Left kidney (tissue), 2 donors: ENCODE results near the gene ASPG. TPM values are rescaled to one million over a fixed set of nuclear protein-coding genes. Genes with fewer than 3 reads are reported as not detected.

ENCODE experiments used
- DNase-seq: peaks from one replicate; pipeline ENCODE4 v3.0.0-alpha.2; 2013
- polyA plus RNA-seq: library from polyadenylated mRNA; unstranded; fragments of 120-200 nt; gene quantifications from one replicate; pipeline ENCODE4 v1.2.1, GENCODE V29; 2013; ENCODE audit not compliant: insufficient read length

ASPG gene
- polyA plus RNA-seq, 1 donor: 12.3 TPM

DNA sequence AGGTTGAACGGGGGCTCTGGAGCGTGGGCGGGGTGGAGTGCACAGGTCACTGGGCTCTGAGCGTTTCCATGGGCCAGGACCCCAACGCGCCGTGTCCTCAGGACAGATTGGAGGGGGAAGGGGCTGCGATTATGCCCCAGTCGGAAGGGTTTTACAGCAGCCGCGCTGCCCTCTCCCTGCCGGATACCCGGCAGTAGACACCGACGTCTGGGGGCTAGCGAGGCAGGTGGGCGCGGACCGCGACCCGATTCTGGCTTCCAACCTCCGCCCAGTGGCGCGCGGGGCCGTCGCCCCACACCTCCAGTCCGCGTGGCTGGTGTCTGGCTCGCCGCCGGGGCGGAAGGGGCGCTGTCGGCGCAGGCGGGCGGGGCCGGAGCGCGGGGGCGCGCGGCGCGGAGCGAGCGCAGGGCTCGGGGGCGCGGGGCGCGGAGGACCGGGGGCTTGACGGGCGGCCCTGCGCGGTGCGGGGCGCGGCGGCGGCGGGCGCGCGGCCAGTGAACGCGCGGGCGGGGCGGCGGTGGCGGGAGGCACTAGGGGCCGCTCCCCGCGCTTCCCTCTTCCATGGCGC is 50.5 kb downstream of the ASPG start:
- DNase-seq: no peak

DNA sequence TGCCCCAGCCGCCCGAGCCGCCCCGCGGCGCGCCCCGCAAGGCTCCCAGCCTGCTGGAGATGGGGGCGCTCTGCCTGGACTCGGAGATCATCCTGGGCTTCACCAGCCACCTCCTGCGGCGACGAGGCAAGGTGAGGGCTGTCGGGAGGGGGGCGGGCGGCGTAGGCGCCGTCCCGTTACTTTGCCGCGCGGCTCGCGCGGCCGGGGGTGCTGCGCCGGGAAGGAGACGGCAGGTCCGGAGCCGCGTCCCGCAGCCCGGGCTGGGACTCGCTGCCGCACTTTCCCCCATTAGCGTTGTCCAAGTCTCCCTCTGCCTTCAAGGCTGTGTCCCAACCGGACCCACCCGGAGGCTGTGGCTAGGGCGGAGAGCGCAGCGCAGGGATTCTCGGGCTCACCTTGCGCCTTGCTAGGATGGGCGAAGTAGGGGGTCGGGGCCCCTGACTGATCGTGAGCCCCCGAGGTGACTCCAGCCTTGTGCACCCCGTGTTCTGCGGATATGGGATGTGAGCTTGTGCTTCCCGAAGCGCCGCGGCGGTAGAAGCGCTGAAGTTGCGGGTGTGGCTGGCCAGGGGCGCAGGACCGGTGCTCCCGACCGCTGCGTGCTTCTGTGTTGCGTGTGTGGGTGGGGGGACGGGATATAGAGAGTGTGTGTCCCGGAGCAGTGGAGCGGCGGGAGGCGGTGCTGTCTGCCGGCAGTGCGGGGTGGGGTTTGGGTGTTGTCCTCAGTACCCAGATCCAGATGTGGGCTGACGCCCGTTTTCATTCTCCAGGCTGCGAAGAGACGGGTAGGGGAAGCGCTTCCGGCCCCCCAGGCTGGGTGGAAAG is 51.2 kb downstream of the ASPG start:
- no peak for DNase-seq

DNA sequence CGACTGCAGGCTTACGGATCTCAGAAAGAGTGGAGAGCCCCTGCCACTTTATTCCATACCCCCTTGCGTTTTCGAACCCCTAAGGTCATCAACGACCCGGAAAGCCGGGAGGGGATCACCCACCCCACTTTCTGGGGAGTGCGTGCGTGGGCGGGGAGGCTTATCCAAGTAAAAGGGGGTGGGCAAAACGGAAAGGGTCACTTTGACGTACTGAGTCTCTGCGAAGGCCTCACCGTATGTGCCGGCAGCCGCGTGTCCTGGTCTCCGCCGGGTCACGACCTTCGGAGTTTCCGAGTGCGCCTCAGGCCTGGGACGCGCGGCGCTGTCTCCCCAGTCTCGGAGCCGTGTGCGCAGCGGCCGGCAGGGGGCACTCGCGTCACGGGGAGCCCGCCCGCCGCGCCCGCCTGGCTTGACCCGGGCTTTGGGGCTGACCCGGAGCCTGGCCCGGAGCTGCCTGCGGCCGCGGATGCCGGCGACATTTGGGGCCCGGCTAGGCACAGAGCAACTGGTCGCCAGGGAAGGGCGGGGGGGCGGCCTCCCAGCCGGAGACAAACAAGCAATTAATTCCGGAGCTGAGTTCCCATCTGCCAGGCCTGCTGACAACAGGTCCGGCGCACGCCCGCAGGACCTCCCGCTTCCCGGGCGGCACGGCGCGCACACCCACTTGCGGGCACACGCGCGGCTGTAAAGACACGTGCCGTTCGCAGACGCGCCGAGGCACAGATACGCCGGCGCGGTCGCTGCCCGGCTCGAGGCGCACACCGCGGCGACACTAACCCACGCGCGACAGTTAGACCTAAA is 52.0 kb downstream of the ASPG start:
- DNase-seq: no peak

GRCh38 chr14:104138098-104138717 is 52.7 kb downstream of the ASPG start, which contains the start of gene KIF26A:
Gene KIF26A (plus strand): TSS chr14:104138587. CDS start chr14:104138723, 136 bp downstream.
- no peak for DNase-seq

GRCh38 chr14:104138718-104139459 is 53.4 kb downstream of the ASPG start:
- no peak for DNase-seq

DNA sequence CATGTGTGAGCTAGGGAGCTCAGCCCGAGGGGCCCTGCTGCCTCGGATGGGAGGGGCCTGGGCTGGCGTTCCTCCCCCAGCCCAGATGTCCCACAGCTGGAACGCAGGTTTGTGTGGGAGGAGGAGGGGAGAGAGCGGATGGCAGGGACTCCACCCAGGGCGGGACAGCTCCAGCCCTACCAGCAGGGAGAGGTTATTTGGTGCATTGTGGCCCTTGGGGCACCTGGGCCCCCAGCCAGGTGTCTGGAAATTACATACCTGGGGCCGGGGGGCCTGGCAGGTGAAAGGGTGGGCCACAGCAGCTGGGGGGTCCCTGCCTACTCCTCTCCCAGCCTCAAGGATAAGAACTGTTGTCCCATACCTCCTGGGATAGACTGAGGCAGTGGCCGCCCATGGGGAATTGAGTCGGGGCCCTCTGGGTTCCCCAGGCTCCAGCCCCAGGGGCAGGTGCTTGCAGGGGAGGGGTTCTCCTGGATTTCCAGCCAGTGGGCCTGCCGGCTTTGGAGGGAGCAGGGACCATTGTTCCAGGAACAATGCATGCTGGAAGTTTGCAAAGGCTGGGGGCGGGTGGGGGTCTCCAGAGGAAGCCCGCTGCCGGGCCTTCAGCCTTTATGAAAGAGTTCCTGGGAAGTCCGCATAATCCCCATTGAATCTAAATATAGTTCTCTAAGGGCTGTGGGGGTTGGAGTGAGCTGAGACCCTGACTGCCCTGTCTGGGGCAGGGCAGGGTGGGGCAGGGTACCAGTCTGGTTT is 54.1 kb downstream of the ASPG start:
- no peak for DNase-seq

GRCh38 chr14:104140213-104140462 is 54.6 kb downstream of the ASPG start:
- DNase-seq: no peak

- no peak for DNase-seq
Observed at GRCh38 chr14:104140463-104141331, 55.2 kb downstream of the ASPG start.

- DNase-seq: no peak
Observed at GRCh38 chr14:104141621-104142091, 56.2 kb downstream of the ASPG start.

DNA sequence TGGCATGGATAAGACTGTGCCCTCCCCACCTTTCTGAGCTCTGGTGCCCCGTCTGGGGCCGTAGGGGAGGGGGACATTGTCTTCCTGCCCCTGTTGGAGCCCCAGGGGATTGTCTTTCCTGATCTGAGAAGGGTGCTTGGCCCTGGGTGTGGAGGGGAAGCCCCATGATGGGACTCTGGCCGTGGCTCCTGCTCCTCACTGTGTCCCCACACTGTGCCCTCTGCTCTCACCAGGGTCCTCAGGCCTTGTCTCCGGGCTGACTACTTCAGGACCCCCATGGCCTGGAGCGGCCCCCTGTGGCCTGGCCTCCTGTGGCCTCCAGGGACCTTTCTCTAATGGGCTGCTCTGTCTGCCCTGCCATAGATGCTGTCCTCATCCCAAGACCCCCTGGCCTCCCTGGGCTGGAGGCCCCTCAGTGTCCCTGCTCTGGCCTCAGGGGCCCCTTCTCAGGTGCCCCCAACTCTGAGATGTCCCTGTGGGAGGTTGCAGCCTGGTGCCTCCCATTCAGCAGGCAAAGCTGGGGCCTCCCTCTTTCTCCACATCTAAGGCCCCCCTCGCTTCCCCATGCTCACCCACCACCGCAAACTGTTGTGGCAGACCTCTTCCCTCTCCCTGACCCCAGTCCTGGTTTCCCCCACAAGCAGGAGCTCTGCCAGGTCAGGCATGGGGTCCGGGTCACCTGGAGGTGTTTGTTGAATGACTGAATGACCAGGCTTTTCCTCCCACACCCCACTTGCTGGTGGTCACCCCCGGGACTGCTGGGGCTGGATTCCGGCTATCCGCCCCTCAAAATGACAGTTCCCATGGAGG is 56.8 kb downstream of the ASPG start:
- no peak for DNase-seq

- DNase-seq: no peak
Observed at GRCh38 chr14:104142946-104143470, 57.5 kb downstream of the ASPG start.

DNA sequence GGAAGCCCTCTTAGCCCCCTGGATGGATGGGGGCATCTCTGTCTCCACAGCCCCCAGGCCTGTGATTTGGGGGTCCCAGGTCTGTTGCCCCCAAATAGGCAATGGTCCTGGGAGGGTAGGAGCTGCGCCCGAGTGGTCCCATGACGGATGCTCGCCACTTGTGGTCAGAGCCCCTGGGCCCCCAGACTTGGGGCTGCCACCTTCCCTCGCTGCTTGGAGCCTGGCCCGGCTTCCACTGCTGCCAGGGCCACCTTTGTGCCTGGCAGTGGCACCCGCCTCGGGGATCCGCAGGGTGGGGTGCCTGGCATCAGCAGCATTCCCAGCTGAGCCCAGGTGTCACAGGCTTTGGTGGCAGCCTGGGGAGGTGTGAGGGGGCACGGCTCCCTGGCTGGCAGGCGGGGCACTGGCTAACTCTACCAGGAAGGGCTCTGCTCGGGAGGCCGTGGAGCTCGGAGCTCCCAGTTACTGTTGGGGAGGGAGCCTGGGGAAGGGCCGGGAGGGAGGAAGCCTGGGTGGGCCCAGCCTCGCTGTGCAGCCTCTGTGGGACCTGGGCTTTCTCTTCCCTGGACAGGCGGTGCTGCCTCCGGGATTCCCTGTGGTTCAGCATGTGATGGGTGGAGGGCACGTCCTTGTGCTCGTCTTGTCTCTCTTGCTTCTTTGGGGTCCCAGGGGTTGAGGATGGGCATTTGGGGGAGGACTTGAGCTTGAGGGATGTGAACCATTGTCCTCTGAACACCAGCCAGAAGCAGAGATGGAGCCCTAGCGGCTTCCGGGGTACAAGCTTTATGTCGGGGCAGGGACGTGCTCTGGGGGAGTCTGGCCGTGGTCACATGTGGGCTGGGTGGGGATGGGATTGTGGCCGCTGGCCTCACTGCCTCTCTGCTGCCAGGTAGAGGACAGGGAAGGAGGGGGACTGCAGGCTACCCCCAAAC is 58.3 kb downstream of the ASPG start:
- DNase-seq: no peak

DNA sequence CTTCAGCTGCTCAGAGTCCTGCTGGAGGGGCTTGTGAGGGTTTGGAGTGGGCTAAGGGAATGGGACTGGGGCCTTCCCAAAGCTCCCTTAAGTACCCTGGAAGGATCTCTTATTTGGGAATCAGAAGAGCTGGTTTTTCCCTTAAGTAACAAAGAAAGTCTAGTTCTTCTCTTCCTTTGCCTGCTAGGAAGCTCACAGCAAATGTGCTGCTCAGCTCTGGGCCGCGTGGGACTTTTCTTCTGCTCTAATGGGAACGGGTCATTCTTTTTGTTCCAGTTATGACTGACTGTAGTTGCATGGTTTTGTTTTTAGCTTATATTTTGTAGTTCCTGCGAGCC is 58.9 kb downstream of the ASPG start:
- DNase-seq: no peak

DNA sequence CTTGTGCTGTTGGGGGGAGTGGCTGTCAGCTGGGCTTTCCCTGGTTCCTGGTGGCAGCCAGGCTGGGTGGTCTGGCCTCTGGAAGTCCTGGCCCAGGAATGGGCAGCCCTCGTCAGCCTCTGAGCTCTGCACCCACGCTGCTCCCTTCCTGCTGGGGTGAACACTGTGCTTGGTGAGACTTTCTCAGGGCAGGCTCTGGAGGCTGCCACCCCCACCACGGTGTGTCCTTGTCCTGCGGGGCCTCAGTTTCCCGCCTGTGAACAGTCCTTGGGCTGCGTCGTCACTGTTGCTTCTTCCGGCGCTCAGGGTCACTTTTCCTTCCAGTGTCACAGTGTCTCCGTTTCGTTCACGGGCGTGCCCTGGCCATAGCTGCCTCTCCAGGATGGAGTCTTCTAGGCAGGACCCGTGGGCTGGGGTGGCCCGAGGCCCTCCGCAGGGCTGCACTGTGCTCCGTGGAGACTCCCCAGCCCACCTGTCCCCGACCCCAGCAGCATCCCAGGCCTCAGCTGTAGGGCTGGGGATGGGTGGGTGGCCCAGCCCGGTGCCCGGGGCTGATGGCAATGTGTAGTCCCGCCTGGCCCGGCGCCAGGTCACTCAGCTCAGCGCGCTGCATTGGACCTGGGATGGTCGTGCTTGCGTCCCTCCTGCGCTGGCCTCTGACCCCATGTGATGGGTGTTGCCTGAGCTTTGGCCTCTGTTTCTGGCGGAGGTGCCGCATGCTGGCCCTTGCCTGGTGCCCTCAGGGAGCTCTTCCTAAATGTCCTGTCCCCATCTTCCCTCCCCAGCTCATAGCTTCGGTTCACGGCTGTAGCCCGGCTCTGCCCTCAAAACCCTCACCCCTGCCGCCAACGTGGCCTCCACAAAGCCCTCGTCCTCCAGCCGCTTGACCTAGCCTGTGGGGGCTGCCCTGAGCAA is 59.7 kb downstream of the ASPG start:
- DNase-seq: no peak

GRCh38 chr14:104145826-104146601 is 60.5 kb downstream of the ASPG start:
- DNase-seq: no peak
